Measurements from ENCODE around the gene MESP2. TPM values are rescaled to one million over a fixed set of nuclear protein-coding genes. Genes with fewer than 3 reads are reported as not detected.

The MESP2 gene
- total RNA-seq, 1 donor from 2014 or later: 0.26 TPM

DNA sequence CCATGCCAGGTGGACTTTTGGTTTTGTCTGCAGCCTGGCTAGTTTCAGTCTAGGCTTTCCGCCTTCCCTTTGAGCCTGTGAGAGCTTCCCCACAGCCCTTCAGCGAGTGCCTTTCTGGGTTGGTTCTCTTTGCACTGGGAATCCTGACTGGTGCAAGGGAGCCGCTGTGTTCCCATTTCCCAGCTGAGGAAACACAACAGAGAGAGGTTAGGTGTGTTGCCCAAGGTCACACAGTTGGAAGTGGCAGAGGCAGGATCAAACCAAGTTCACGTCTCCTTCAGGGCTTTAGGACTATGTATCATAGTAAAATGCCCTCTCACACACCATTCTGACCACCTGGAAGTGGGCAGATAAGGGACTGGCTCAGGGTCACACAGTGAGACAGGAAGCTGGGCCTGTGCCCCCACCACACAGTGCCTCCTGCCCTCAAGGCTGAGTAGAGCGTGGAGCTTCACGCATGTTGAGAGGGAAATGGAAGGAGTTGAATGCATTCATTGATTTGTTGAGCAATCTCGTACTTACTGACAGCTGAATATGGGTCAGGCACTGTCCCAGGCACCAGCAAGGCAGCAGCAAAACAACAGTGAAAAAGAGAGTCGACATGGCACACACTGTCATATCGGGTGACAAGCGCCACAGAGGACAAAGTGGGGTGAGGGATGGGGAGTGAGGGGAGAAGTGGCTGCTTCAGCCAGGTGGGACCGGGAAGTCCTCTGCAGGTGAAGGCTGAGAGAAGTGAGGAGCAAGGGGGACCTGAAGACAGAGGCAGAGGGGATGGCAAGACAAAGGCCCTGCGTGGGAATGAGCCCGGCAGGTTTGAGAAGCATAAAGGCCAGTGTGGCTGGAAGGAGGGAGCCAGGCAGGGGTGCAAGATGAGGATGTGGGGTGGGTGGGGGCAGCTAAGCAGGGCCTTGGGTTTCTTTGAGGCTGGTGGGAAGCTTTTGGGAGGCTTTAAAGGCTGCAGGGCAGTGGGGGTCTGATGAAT is 50.8 kb downstream of the MESP2 start:
- no peak for TF ChIP-seq CTCF (IDR thresholded peaks at IDR 0.05; ENCODE audit: insufficient read depth, low read length, severe bottlenecking)
- Histone ChIP-seq H3K36me3 (ENCODE audit: control insufficient read depth, insufficient read depth, low read length) (no peaks in the 10 kb centered on the region), H3K4me3 (ENCODE audit: low read depth, low read length) (no peak overlapping the region), H3K27me3 (ENCODE audit: control insufficient read depth, insufficient read depth, low read length) (no peaks in the 10 kb centered on the region)
- no peak for DNase-seq (ENCODE audit: low read depth)
- FAIRE-seq: no peak

DNA sequence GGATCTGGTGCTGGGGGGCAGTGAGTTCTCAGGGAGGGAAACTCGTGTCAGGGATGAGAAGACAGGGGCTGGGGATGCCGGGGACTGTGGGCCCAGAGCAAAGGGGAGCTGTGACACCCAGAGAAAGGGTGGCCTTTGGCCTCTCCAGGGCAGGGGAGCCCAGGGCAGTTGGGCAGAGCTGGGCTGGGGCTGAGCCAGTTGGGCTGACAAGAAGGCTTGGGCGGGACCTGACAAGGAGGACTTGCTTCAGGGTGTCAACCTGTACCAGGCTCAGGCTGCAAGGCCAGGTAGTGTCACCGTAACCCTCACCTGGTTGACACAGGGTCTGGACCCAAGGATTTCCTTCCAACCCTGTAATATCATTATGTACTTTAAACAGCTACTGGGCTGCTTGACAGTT is 51.7 kb downstream of the MESP2 start:
- DNase-seq (ENCODE audit: low read depth) (no peak), FAIRE-seq (no peak)
- TF ChIP-seq CTCF (IDR thresholded peaks at IDR 0.05; ENCODE audit: insufficient read depth, low read length, severe bottlenecking): no peak
- H3K27me3 ChIP-seq (ENCODE audit: control insufficient read depth, insufficient read depth, low read length): no peaks in the 10 kb centered on the region
- no peak overlapping the region for H3K4me3 ChIP-seq (ENCODE audit: low read depth, low read length)
- H3K36me3 ChIP-seq (ENCODE audit: control insufficient read depth, insufficient read depth, low read length): no peaks in the 10 kb centered on the region

Other genes with a start within 250 kb of the MESP2 start
- 0.26 TPM in 2 replicates for gene TICRR, start 200.9 kb upstream of the MESP2 start, total RNA-seq
- 1.3 and 2.1 TPM in 2 replicates for gene KIF7, start 120.9 kb upstream of the MESP2 start, total RNA-seq
- gene PLIN1, start 97.0 kb upstream of the MESP2 start, total RNA-seq: under 0.01 and 0.51 TPM in 2 replicates
- gene PEX11A, start 85.6 kb upstream of the MESP2 start, total RNA-seq: 5.8 and 10.0 TPM in 2 replicates
- gene WDR93, start 85.5 kb upstream of the MESP2 start, total RNA-seq: not detected in 2 replicates
- 0.26 and 1.4 TPM in 2 replicates for gene MESP1, start 25.1 kb upstream of the MESP2 start, total RNA-seq
- gene ANPEP, start 38.5 kb downstream of the MESP2 start, total RNA-seq: 0.13 and 0.53 TPM in 2 replicates
- gene AP3S2, start 117.7 kb downstream of the MESP2 start, total RNA-seq: 50.6 and 51.3 TPM in 2 replicates
- gene ARPIN, start 136.6 kb downstream of the MESP2 start, total RNA-seq: 4.5 and 12.9 TPM in 2 replicates
- 7.6 and 11.9 TPM in 2 replicates for gene ZNF710, start 225.0 kb downstream of the MESP2 start, total RNA-seq

Measured in bronchial epithelial cell (primary cell).